Measurements from ENCODE around the gene ACKR2.

The ACKR2 gene

DNA sequence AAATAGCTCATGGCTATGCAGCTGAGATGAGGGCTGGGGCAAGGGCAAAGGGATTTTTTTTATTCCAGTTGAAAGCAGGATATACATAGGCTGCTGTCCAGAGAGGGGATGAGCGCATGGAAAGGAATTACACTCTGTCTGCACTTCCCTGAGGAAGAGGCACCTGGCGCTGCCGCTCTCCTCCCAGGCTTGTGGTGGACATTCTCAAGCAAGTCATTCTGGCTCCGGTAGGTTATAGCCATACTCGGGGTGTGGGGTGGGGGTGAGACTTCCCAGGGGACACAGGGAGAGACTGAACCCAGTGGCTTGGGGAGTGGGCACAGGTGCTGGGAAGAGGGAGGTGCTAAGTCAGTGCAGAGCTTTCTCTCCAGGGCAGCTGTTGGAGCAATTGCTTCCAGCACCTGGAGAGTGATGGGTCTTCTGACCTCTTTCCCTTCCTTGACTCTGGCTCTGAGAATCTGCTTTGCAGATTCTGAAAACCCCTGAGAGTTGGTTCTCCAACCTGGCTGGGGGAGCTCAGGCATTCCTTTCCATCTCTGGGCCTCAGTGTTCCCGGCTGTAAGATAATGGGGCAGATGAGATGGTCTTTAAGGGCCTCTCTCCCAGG lies 42.1 kb downstream of the ACKR2 start:
- no peak overlapping the region for H3K27ac ChIP-seq
- TF ChIP-seq ZFX (IDR thresholded peaks at IDR 0.05; ENCODE audit: borderline replicate concordance), result no peak
- TF ChIP-seq, protein P1, sequence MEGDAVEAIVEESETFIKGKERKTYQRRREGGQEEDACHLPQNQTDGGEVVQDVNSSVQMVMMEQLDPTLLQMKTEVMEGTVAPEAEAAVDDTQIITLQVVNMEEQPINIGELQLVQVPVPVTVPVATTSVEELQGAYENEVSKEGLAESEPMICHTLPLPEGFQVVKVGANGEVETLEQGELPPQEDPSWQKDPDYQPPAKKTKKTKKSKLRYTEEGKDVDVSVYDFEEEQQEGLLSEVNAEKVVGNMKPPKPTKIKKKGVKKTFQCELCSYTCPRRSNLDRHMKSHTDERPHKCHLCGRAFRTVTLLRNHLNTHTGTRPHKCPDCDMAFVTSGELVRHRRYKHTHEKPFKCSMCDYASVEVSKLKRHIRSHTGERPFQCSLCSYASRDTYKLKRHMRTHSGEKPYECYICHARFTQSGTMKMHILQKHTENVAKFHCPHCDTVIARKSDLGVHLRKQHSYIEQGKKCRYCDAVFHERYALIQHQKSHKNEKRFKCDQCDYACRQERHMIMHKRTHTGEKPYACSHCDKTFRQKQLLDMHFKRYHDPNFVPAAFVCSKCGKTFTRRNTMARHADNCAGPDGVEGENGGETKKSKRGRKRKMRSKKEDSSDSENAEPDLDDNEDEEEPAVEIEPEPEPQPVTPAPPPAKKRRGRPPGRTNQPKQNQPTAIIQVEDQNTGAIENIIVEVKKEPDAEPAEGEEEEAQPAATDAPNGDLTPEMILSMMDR (IDR thresholded peaks at IDR 0.05), result no peak

DNA sequence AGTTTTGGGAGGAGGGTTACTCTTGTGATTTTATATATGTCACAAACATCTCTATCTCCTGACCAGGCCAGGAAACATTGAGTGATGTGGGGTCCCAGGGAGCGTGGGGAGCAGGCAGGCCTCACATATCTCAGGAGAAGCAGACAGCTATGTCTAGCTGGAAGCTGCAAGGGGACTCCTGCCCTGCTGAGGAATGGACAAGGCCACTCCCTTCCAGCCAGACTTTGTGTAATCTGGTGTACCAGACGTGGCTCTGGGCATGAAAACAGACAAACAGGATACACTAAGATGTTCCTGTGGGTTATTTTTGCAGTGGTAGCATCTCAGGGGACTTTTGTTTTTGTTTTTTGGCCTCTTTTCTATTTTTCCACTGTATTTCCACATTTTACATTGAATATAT lies 43.2 kb downstream of the ACKR2 start:
- H3K27ac ChIP-seq, result no peak overlapping the region
- TF ChIP-seq, protein P1 (IDR thresholded peaks at IDR 0.05), result no peak
- no peak for TF ChIP-seq ZFX (IDR thresholded peaks at IDR 0.05; ENCODE audit: borderline replicate concordance)

DNA sequence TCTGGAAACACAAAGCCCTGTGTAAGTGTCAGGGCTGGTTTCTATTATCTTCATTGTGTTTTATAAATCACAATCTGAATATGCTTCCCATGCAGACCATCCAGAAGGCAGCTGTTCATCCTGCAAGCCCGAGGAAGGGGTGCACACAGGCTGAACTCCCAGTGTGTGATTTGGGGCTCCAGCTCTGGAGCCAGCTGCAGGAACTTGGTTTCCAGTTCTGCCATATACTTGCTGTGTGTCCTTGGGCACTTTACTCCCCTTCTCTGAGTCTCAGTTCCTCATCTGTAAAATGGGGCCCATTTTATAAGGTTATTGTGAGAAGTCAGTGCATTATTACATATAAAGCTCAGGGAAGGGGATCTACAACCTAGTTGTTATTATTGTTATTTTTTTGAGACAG lies 43.8 kb downstream of the ACKR2 start:
- TF ChIP-seq ZFX (IDR thresholded peaks at IDR 0.05; ENCODE audit: borderline replicate concordance), result no peak
- TF ChIP-seq, protein P1 (IDR thresholded peaks at IDR 0.05), result no peak
- no peak overlapping the region for H3K27ac ChIP-seq

DNA sequence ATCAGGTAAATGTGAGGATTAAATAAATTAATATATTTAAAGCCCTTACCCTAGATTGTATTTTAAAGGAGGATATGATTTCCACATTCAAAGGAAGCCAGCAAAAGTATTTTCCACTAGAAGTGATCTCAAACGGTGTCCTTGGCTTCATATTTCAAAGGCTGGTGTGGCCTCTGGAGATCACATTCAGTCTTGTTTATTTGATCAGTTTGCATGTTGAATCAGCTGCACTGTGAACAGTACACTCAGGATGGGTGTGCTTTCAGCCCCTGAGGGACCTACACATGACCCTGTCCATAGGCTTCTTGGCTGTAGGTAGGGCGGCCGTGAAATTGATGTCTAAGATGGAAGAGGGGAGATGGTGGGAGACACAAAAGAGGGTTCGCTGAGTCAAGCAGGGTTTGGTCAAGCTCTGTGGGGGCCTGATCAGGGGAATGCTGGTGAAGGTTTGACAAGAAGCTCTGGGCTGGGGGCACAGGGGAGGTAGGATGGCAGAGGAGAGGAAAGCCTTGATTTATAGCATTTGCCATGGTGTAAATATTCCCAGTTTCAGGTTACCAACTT lies 44.6 kb downstream of the ACKR2 start:
- no peak overlapping the region for H3K27ac ChIP-seq
- TF ChIP-seq, protein P1 (IDR thresholded peaks at IDR 0.05), result no peak
- TF ChIP-seq ZFX (IDR thresholded peaks at IDR 0.05; ENCODE audit: borderline replicate concordance), result no peak

DNA sequence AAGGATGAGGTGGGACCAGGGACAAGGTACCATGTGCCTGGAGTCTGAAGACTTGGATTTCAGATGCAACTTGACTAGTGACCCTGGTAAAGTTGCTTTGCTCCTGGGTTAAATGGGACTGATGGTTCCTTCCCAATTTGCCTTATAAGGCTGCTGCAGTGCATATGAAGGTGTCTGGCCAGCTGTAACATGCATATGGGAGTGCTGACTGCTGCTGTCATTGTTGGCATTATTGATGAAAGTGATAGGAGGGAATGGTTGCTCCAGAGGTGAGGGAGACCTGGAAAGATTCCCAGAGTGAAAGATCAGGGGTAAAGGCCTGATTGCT lies 45.9 kb downstream of the ACKR2 start:
- no peak overlapping the region for H3K27ac ChIP-seq
- TF ChIP-seq, protein P1 (IDR thresholded peaks at IDR 0.05), result no peak

DNA sequence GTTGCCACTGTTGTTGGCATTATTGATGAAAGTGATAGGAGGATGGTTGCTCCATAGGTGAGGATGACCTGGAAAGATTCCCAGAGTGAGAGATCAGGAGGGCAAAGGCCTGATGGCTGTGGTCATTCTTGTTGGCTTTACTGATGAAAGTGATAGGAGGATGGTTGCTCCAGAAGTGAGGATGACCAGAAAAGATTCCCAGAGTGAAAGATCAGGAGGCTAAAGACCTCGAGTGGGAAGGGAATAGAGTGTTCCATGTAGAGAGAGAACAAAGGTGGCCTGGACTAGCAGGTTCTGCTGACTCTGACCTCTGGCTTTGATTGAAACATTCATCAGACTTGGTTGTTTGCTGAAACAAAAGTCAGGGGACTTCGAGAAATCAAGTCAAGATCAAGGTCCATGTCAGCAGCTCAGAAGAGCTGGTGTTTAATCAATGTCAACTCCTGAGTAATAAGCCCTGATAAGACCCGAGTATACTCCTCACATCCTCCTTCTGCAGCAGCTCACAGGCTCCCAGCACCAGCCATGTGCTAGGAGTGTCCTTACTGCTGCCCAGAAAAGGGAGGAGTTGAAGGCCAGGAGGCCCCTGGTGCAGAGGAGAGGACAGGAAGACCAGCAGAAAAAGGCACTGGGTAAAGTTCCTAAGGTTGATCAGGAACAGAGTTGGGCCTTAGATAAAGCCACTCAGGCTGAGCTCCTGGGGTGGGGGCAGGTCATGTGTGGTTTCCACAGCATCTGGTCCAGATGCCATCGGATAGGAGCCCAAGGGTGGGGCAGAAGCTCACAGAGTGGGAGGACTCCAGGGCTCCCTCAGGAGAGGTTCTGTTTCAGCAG lies 46.5 kb downstream of the ACKR2 start:
- TF ChIP-seq ZFX (IDR thresholded peaks at IDR 0.05; ENCODE audit: borderline replicate concordance), result no peak
- TF ChIP-seq, protein P1 (IDR thresholded peaks at IDR 0.05), result no peak

DNA sequence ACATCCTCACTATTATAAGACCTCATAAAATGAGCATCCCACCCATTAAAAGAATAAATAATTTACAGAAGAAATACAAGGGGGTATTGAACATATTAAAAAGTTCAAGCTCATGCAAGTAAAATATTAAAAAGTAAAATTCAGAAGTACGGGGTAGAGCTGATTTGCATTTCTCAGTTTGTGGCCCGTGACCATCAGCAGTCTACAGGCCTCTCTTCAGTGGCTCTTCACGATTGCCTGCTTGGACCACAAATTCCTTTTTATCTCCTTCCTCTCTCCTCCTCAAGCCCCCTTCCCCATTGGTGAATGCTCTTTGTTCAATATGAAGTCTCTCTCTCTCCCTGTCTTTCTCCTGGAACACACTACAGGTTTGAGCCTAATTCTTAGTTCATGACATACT lies 47.3 kb downstream of the ACKR2 start:
- no peak overlapping the region for H3K27ac ChIP-seq
- TF ChIP-seq, protein P1 (IDR thresholded peaks at IDR 0.05), result no peak
- no peak for TF ChIP-seq ZFX (IDR thresholded peaks at IDR 0.05; ENCODE audit: borderline replicate concordance)

More for the DNA sequence above, 46.5 kb downstream of the ACKR2 start:
- no peak overlapping the region for H3K27ac ChIP-seq
